DND-41 (cell line): Measurements from ENCODE around the gene TM9SF4.

Source experiments
- ATAC-seq: fragments of 200-7000 bp; cut with Tn5 transposase; 3 replicates; pipeline ENCODE4 v1.9.1; 2021; ENCODE audit warnings: low read depth; ENCODE audit not compliant: insufficient read depth
- DNase-seq: peaks from one replicate; pipeline ENCODE4 v3.0.0-alpha.2; 2020
- H2AFZ ChIP-seq: 2 replicates; pipeline ENCODE4 v1.6.0; 2012; ENCODE audit warnings: low read depth, low read length
- H3K27ac ChIP-seq: 2 replicates; pipeline ENCODE4 v1.5.1; 2012; ENCODE audit warnings: low read length, inconsistent platforms
- H3K27me3 ChIP-seq: fragments of 200-600 bp; sonication (generic); 2 replicates; pipeline ENCODE4 v1.6.0; 2012; ENCODE audit warnings: low read length, mild to moderate bottlenecking, inconsistent platforms; ENCODE audit not compliant: insufficient read depth, poor library complexity
- H3K36me3 ChIP-seq: 2 replicates; pipeline ENCODE4 v1.5.1; 2012; ENCODE audit warnings: low read length, inconsistent platforms; ENCODE audit not compliant: insufficient read depth
- H3K4me1 ChIP-seq: 2 replicates; pipeline ENCODE4 v1.5.1; 2012; ENCODE audit warnings: mild to moderate bottlenecking, low read length; ENCODE audit not compliant: insufficient read depth
- H3K4me2 ChIP-seq: 2 replicates; pipeline ENCODE4 v1.6.0; 2012; ENCODE audit warnings: mild to moderate bottlenecking, moderate library complexity, low read length, inconsistent platforms; ENCODE audit not compliant: insufficient read depth
- H3K4me3 ChIP-seq, 2 experiments: fragments of 200-600 bp in 1 of 2; shearing (Covaris generic) in 1 of 2; 2 replicates each; pipeline ENCODE4 v1.5.1; 2012 to 2016; ENCODE audit warnings: inconsistent platforms in 2 of 2, low read length in 2 of 2, mild to moderate bottlenecking in 2 of 2, low read depth in 1 of 2, moderate library complexity in 1 of 2
- H3K79me2 ChIP-seq: 2 replicates; pipeline ENCODE4 v1.6.0; 2012; ENCODE audit warnings: low read length, inconsistent platforms; ENCODE audit not compliant: insufficient read depth
- H3K9ac ChIP-seq: 2 replicates; pipeline ENCODE4 v1.6.0; 2012; ENCODE audit warnings: low read depth, mild to moderate bottlenecking, inconsistent platforms, low read length, moderate library complexity
- H3K9me3 ChIP-seq: 2 replicates; pipeline ENCODE4 v1.5.1; 2012; ENCODE audit warnings: low read length, moderate library complexity, mild to moderate bottlenecking, inconsistent platforms; ENCODE audit not compliant: insufficient read depth, severe bottlenecking
- H4K20me1 ChIP-seq: 2 replicates; pipeline ENCODE4 v1.6.0; 2012; ENCODE audit warnings: low read length; ENCODE audit not compliant: insufficient read depth
- CTCF ChIP-seq: IDR thresholded peaks from 2 replicates; pipeline ENCODE4 v1.5.1; 2012; ENCODE audit warnings: borderline replicate concordance, low read length, moderate library complexity, mild to moderate bottlenecking; ENCODE audit not compliant: poor library complexity, severe bottlenecking; ENCODE audit errors: extremely low read depth
- EZH2 ChIP-seq: IDR thresholded peaks from 3 replicates; pipeline ENCODE4 v1.6.1; 2012; ENCODE audit warnings: borderline replicate concordance, low read depth, mild to moderate bottlenecking, moderate library complexity, low read length, inconsistent platforms; ENCODE audit not compliant: severe bottlenecking

The TM9SF4 gene

GRCh38 chr20:32064667-32065066 lies 44.8 kb upstream of the TM9SF4 start:
- DNase-seq (no peak), ATAC-seq (no peak)
- no peak overlapping the region for H3K4me2 ChIP-seq

GRCh38 chr20:32067234-32067821 lies 42.2 kb upstream of the TM9SF4 start:
- no peak overlapping the region for H3K4me2 ChIP-seq
- ATAC-seq (no peak), DNase-seq (no peak)
- H3K36me3 ChIP-seq = no peaks in the 10 kb centered on the region
- H3K27ac ChIP-seq = no peak overlapping the region
- H3K4me3 ChIP-seq = no peak overlapping the region
- H3K9me3 ChIP-seq = no peaks in the 10 kb centered on the region
- peaks cover 17% of the 10 kb centered on the region for H3K27me3 ChIP-seq
- no peak for TF ChIP-seq CTCF
- TF ChIP-seq EZH2 = no peak
- H4K20me1 ChIP-seq = no peaks in the 10 kb centered on the region
- H3K79me2 ChIP-seq = no peaks in the 10 kb centered on the region
- H3K9ac ChIP-seq = no peak overlapping the region
- no peak overlapping the region for H2AFZ ChIP-seq
- H3K4me1 ChIP-seq = no peaks in the 10 kb centered on the region

More at GRCh38 chr20:32064667-32065066, 44.8 kb upstream of the TM9SF4 start:
- H3K9ac ChIP-seq = no peak overlapping the region
- peaks cover 11% of the 10 kb centered on the region for H3K27me3 ChIP-seq
- H3K79me2 ChIP-seq = no peaks in the 10 kb centered on the region
- no peaks in the 10 kb centered on the region for H3K4me1 ChIP-seq
- no peaks in the 10 kb centered on the region for H3K36me3 ChIP-seq
- TF ChIP-seq EZH2 = no peak
- no peak for TF ChIP-seq CTCF
- H4K20me1 ChIP-seq = no peaks in the 10 kb centered on the region
- H2AFZ ChIP-seq = no peak overlapping the region
- H3K27ac ChIP-seq = no peak overlapping the region
- no peaks in the 10 kb centered on the region for H3K9me3 ChIP-seq
- H3K4me3 ChIP-seq = no peak overlapping the region

GRCh38 chr20:32068174-32068573 lies 41.3 kb upstream of the TM9SF4 start:
- Histone ChIP-seq H3K27ac (no peak overlapping the region), H3K79me2 (no peaks in the 10 kb centered on the region), H3K36me3 (no peaks in the 10 kb centered on the region), H3K27me3 (peaks cover 12% of the 10 kb centered on the region), H3K9me3 (no peaks in the 10 kb centered on the region), H3K9ac (no peak overlapping the region), H2AFZ (no peak overlapping the region), H3K4me2 (no peak overlapping the region), H4K20me1 (no peaks in the 10 kb centered on the region), H3K4me3 (no peak overlapping the region), H3K4me1 (no peaks in the 10 kb centered on the region)
- TF ChIP-seq EZH2 = no peak
- TF ChIP-seq CTCF = no peak
- ATAC-seq (no peak), DNase-seq (no peak)
